Left colon (tissue), 2 donors: ENCODE results near the gene WTAP. TPM values are rescaled to one million over a fixed set of nuclear protein-coding genes. Genes with fewer than 3 reads are reported as not detected.
A peak's percentile ranks its signal among the peaks of the same experiment; 100 is the strongest.

ENCODE experiments used
- ATAC-seq: fragments of 200-7000 bp; cut with Tn5 transposase; one replicate; pipeline ENCODE4 v1.9.1; 2020; ENCODE audit warnings: mild to moderate bottlenecking, moderate library complexity
- DNase-seq, 2 donors: peaks; one replicate each; pipeline ENCODE4 v3.0.0-alpha.2; 2020
- intact Hi-C, 2 donors: fragments of 100-400 bp; cut with DNase I in 1 of 2; cut with micrococcal nuclease in 1 of 2; formaldehyde crosslinking; loops; one replicate each; pipeline versions ENCODE4 v1.11.2 to v1.14.0; 2022; cut with DNase I, micrococcal nuclease
- total RNA-seq, 2 donors: library from RNA; stranded (reverse); fragmentation: NEBNext Ultra II Directional; extraction: Animal tissue kit (Norgen Biotek cat#: 25700); gene quantifications; one replicate each; pipeline ENCODE4 v1.2.1, GENCODE V29; 2021
- donor health status: DM: no; HTN: no; CAD: no.
- donor health status: DM: yes; HTN: yes; CAD: no.

WTAP gene
- total RNA-seq, 2 donors from 2014 or later = 73.4 to 79.3 TPM

- intact Hi-C loops = no loop called here
- no peak for ATAC-seq
Observed at GRCh38 chr6:159751448-159751847, 24.1 kb downstream of the WTAP start.

GRCh38 chr6:159753081-159753872, 26.0 kb downstream of the WTAP start:
- intact Hi-C loops = no loop called here
- DNase-seq = no peak
- ATAC-seq = no peak

More at GRCh38 chr6:159751448-159751847, 24.1 kb downstream of the WTAP start:
- DNase-seq = no peak

- intact Hi-C loops = no loop called here
- ATAC-seq (no peak), DNase-seq (no peak)
Observed at GRCh38 chr6:159754401-159754800, 27.1 kb downstream of the WTAP start.

DNA sequence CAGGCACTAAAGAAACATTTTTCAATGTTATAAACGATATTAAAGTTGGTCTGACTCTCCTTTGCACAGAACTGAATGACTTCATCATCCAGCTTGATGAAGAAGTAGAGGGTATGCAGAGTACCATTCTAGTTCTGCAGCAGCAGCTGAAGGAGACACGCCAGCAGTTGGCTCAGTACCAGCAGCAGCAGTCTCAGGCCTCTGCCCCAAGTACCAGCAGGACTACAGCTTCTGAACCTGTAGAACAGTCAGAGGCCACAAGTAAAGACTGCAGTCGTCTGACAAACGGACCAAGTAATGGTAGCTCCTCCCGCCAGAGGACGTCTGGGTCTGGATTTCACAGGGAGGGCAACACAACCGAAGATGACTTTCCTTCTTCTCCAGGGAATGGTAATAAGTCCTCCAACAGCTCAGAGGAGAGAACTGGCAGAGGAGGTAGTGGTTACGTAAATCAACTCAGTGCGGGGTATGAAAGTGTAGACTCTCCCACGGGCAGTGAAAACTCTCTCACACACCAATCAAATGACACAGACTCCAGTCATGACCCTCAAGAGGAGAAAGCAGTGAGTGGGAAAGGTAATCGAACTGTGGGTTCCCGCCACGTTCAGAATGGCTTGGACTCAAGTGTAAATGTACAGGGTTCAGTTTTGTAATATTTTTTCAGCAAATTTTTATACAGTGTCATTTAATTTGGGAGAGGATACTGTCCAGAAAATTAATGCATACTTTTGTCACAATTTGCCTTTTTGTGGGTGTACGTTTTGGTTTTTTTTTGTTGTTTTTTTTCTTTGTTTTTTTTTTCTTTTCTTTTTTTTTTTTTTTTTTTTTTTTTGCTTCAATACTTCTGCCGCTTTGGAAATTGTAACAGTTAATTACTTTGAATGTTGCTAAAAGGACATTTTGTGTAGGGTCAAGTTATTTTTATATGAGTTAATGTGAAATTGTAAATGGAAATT, 27.9 kb downstream of the WTAP start:
- ATAC-seq (no peak), DNase-seq (no peak)
- intact Hi-C loops = no loop called here

- no peak for ATAC-seq
- no peak for DNase-seq
- intact Hi-C loops = no loop called here
Observed at GRCh38 chr6:159756508-159756907, 29.2 kb downstream of the WTAP start.

DNA sequence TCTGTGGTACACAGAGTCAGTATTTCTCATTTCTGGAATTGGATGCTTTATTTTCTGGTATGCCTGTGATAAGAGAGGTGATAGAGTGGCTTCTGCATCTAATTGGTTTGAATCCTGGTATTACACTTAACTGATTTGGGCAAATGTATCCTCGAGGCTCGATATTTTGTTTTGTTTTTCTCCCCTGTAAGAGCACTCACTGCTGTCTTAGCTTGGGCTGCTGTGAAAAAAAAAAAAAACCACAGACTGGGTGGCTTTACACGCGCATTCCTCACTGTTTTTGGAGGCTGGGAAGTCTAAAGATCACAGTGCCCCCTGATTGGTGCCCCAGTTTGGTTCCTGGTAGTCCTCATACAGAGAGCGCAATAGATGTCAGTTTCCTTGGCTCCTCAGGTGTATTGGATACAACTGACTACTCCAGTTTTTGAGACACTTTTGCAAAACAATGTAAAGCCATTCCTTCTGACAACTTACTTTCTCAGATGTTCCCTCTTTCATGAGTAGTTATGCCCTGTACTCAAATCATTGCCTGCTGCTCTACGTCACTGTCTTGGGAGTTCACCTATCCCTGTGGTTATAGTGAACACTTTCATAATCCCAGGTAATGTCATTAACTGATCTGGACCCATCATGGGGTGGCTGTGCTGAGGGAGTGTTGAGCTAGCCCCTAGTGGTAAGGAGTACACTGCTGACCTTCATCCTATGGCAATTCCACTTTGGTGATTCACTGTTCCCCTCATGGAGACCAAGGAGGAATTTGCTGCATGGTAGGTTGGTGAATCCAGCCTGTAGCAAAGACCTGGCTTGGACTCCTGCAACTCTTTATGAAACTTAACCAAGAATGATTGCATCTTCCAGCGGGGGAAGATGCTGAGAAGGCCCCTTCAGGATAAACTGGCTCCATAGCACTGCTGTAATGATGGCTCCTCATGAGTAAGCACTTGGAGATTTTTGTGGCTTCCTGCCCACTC, 31.0 kb downstream of the WTAP start:
- no peak for DNase-seq
- ATAC-seq = no peak
- intact Hi-C loops = no loop called here

DNA sequence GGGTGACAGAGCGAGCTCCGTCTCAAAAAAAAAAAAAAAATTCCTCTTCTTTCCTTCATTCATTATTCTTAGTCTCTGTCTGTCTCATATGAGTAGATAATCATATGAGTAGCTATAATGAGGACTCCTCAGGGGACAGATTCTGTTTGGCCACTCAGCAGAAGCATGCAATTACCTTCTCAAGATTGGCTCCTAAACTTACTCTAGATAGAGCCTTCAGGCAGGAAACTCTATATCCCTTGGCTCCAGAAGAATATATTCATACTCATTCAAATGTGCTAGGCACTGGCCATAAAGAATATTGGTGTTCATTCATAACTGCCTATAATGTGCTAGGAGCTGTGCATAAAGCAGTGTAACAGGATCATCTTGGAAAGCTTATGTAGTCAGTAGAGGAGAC, 32.3 kb downstream of the WTAP start:
- intact Hi-C loops = no loop called here
- DNase-seq (no peak), ATAC-seq (no peak)

DNA sequence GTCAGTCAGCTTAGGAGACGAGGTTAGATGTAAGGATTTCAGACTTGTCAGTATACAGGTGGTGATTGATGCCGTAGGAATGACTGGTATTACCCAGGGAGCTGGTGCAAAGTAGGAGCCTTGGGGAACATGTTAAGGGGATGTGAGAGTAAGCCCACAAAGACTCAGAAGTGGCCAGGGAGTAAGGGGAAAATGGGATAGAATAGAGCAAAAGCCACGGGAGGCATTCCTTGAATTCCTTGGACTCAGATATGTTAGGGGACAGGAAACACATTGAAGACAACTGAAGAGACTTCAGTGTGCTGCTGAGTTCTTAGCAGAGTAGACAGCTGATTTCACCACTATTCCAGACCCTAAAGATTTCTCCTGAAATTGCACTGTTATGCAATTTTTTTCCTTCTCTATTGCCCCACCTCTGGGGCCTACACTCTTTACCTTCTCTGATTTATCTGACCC, 33.3 kb downstream of the WTAP start:
- intact Hi-C loops = no loop called here
- ATAC-seq = no peak
- DNase-seq = no peak

GRCh38 chr6:159761129-159761872, 34.0 kb downstream of the WTAP start:
- no peak for ATAC-seq
- peak; percentile 35 to 53 for DNase-seq
- intact Hi-C loops = no loop called here

- ATAC-seq (peak; percentile 96), DNase-seq (peak; percentile 93 to 98)
- intact Hi-C loops = no loop called here
Observed at GRCh38 chr6:159761873-159762680, 34.8 kb downstream of the WTAP start, which contains the start of gene ACAT2. Gene ACAT2, plus strand, starts transcription at chr6:159762045. Its CDS starts 43 bp downstream, at chr6:159762088.

DNA sequence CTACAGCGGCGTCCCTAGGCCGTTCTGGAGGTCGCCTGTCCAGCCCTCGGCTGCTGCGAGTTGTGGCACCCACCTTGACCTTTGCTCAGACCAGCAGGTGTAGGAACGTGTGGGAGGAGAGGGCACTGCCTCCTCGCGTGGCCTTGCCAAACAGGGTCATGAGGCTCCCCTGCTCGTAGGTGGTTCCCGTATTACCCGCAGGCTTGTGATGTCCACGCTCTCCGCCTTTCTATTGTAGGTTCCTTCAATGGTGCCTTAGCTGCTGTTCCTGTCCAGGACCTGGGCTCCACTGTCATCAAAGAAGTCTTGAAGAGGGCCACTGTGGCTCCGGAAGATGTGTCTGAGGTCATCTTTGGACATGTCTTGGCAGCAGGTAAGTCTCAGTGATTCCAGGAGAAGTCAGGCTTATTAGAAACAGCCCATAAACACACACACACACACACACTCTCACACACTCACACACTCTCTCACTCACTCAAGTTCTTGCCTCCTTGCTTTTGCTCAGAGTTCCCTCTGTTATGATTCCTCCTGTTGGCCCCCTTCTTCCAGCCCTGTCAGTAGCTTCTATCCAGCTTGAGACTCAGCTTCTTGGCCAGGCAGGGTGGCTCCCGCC, 35.5 kb downstream of the WTAP start:
- intact Hi-C loops = no loop called here
- DNase-seq = peak; percentile 46 to 50
- peak; percentile 31 for ATAC-seq

DNA sequence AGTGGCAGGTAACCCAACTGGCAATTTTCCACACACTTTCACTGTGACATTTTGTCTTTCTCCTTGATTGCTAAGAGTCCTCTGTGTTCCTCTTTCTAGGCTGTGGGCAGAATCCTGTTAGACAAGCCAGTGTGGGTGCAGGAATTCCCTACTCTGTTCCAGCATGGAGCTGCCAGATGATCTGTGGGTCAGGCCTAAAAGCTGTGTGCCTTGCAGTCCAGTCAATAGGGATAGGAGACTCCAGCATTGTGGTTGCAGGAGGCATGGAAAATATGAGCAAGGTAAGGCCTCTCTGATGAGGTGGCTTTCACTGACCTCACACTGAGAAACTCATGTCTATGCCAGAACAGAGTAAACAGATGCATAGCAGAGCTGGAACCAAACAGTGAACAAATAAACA, 39.6 kb downstream of the WTAP start:
- no peak for DNase-seq
- no peak for ATAC-seq
- intact Hi-C loops = no loop called here

GRCh38 chr6:159769470-159769869, 42.2 kb downstream of the WTAP start:
- intact Hi-C loops = no loop called here

DNA sequence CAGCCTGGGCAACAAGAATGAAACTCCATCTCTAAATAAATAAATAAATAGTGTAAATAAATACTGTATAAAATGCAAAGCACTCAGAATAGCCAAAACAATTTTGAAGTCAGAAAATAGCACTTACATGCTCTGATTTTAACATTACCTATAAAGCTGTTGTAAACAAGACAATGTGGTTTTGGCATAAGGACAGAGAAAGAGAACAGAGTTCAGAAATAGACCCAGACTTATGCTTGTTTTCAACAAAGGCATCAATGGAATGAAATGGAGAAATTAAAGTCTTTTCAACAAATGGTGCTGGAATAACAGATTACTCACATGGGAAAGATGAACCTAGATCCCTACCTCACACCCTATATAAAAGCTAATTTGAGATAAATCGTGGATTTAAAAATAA, 44.9 kb downstream of the WTAP start:
- intact Hi-C loops = no loop called here
- DNase-seq = no peak
- no peak for ATAC-seq

More at GRCh38 chr6:159769470-159769869, 42.2 kb downstream of the WTAP start:
- ATAC-seq = no peak
- DNase-seq = no peak

DNA sequence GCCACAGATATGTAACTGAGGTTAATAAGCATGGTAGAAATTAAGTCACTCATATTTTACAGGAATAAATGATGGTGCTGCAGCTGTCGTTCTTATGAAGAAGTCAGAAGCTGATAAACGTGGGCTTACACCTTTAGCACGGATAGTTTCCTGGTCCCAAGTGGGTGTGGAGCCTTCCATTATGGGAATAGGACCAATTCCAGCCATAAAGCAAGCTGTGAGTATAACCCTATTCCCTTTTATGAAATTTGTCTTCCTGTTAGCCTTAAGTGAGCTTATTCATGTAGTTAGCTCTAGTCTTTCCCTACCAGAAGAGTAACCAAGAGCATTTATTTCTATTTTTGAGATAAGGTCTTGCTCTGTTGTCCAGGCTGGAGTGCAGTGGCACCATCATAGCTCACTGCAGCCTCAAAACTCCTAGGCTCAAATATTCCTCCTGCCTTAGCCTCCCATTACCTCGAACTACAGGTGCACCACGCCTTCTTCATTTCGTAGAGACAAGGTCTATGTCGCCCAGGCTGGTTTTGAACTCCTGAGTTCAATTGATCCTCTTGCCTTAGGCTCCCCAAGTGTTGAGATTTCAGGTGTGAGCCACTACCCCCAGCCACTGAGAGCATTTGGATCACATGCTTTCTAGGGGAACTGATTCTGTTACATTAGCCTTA, 50.1 kb downstream of the WTAP start:
- DNase-seq = peak in 1 of 2 donors; percentile 42
- intact Hi-C loops = no loop called here
- ATAC-seq = peak; percentile 91

DNA sequence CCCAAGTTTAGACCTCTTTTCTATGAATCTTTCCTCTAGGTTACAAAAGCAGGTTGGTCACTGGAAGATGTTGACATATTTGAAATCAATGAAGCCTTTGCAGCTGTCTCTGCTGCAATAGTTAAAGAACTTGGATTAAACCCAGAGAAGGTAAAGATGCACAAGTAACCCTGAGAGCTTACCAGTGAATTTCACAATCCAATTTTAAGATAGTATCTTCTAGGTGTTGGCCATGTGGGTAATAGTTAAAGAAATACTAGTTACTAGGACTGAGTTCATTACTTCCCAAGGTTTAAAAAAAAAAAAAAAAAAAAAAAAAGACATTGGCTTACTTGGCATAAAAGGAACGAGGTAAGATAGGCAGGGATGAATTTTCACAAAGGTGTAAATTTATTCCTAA, 50.8 kb downstream of the WTAP start:
- DNase-seq (no peak), ATAC-seq (no peak)
- intact Hi-C loops = no loop called here
